GM23338 (cell line): ENCODE results near the gene TRIM58. TPM values are rescaled to one million over a fixed set of nuclear protein-coding genes. Genes with fewer than 3 reads are reported as not detected.

ENCODE experiments used
- ATAC-seq: fragments of 200-7000 bp; cut with Tn5 transposase; 3 replicates; pipeline ENCODE4 v1.9.1; 2020
- DNase-seq: peaks from one replicate; pipeline ENCODE4 v3.0.0-alpha.2; 2015; ENCODE audit warnings: low spot score
- H2AFZ ChIP-seq: fragments of 200-600 bp; sonication (generic); 2 replicates; pipeline ENCODE4 v1.8.0; 2016; ENCODE audit warnings: antibody characterized with exemption, mild to moderate bottlenecking, moderate library complexity
- H3F3A ChIP-seq: fragments of 200-600 bp; sonication (generic); replicated peaks from 2 replicates; pipeline ENCODE4 v1.8.0; 2017; ENCODE audit warnings: antibody characterized with exemption, mixed run types, low read depth
- H3K27ac ChIP-seq: fragments of 200-600 bp; sonication (generic); 2 replicates; pipeline ENCODE4 v1.6.1; 2016; ENCODE audit warnings: low read depth
- H3K27me3 ChIP-seq: fragments of 200-600 bp; sonication (generic); 2 replicates; pipeline ENCODE4 v1.8.0; 2016; ENCODE audit warnings: mild to moderate bottlenecking, mixed run types, moderate library complexity; ENCODE audit not compliant: insufficient read depth
- H3K36me3 ChIP-seq: fragments of 200-600 bp; sonication (generic); 2 replicates; pipeline ENCODE4 v1.8.0; 2016; ENCODE audit warnings: mild to moderate bottlenecking; ENCODE audit not compliant: insufficient read depth
- H3K4me1 ChIP-seq: fragments of 200-600 bp; sonication (generic); 2 replicates; pipeline ENCODE4 v1.8.0; 2016; ENCODE audit warnings: mild to moderate bottlenecking, moderate library complexity; ENCODE audit not compliant: insufficient read depth
- H3K4me2 ChIP-seq: fragments of 200-600 bp; sonication (generic); 2 replicates; pipeline ENCODE4 v1.7.1; 2017; ENCODE audit warnings: mixed run types
- H3K4me3 ChIP-seq: fragments of 200-600 bp; sonication (generic); 2 replicates; pipeline ENCODE4 v1.6.1; 2016; ENCODE audit warnings: mixed run types
- H3K79me2 ChIP-seq: fragments of 200-600 bp; sonication (generic); replicated peaks from 2 replicates; pipeline ENCODE4 v1.8.0; 2017; ENCODE audit warnings: mild to moderate bottlenecking; ENCODE audit not compliant: insufficient read depth
- H3K9me2 ChIP-seq: fragments of 200-600 bp; sonication (generic); 2 replicates; pipeline ENCODE4 v1.8.0; 2017; ENCODE audit not compliant: insufficient read depth
- H4K20me1 ChIP-seq: fragments of 200-600 bp; sonication (generic); replicated peaks from 2 replicates; pipeline ENCODE4 v1.8.0; 2017; ENCODE audit warnings: mild to moderate bottlenecking; ENCODE audit not compliant: insufficient read depth
- H3K27ac Mint-ChIP-seq: 2 replicates; pipeline ENCODE4 v1.8.0; 2020; ENCODE audit warnings: inconsistent platforms, mild to moderate bottlenecking, moderate library complexity, mixed read lengths
- H3K27me3 Mint-ChIP-seq: 3 replicates; pipeline ENCODE4 v1.8.0; 2022; ENCODE audit warnings: low read depth, mild to moderate bottlenecking, moderate library complexity, mixed read lengths, inconsistent platforms; ENCODE audit not compliant: insufficient read depth, poor library complexity
- H3K36me3 Mint-ChIP-seq: 3 replicates; pipeline ENCODE4 v1.8.0; 2021; ENCODE audit warnings: low read depth, mild to moderate bottlenecking, inconsistent platforms, moderate library complexity, mixed read lengths
- H3K4me1 Mint-ChIP-seq: 3 replicates; pipeline ENCODE4 v1.8.0; 2020; ENCODE audit warnings: mild to moderate bottlenecking, inconsistent platforms, mixed read lengths
- H3K4me3 Mint-ChIP-seq: 3 replicates; pipeline ENCODE4 v1.8.0; 2021; ENCODE audit warnings: moderate library complexity, mild to moderate bottlenecking, inconsistent platforms, mixed read lengths
- H3K9me3 Mint-ChIP-seq: 3 replicates; pipeline ENCODE4 v1.8.0; 2020; ENCODE audit warnings: moderate library complexity, mild to moderate bottlenecking, inconsistent platforms, mixed read lengths
- CREB1 ChIP-seq: fragments of 250-450 bp; sonication (Bioruptor Pico); IDR thresholded peaks from 2 replicates; pipeline ENCODE4 v1.5.0; 2020; ENCODE audit warnings: low read depth, mild to moderate bottlenecking, moderate library complexity
- CTCF ChIP-seq, 2 experiments: fragments of 200-600 bp in 1 of 2; sonication (generic) in 1 of 2; conservative IDR thresholded peaks; 2 replicates each; pipeline versions ENCODE4 v1.5.1 to v1.6.1; 2016 to 2017; ENCODE audit warnings: antibody characterized with exemption in 2 of 2, low read depth in 2 of 2, mild to moderate bottlenecking in 2 of 2, moderate library complexity in 1 of 2
- ETS1 ChIP-seq: IDR thresholded peaks from 2 replicates; pipeline ENCODE4 v1.6.1; 2016; ENCODE audit warnings: antibody characterized with exemption
- NANOG ChIP-seq: IDR thresholded peaks from 2 replicates; pipeline ENCODE4 v1.6.1; 2016; ENCODE audit warnings: antibody characterized with exemption, borderline replicate concordance
- POLR2AphosphoS5 ChIP-seq: IDR thresholded peaks from 2 replicates; pipeline ENCODE4 v1.6.1; 2016; ENCODE audit warnings: antibody characterized with exemption, low read depth
- REST ChIP-seq: IDR thresholded peaks from one replicate; pipeline ENCODE4 v1.6.1; 2018; ENCODE audit warnings: antibody characterized with exemption; ENCODE audit not compliant: unreplicated experiment
- STAT1 ChIP-seq: IDR thresholded peaks from one replicate; pipeline ENCODE4 v1.6.1; 2016; ENCODE audit warnings: antibody characterized with exemption; ENCODE audit not compliant: unreplicated experiment
- ZNF462 ChIP-seq: fragments of 250-450 bp; sonication (Bioruptor Pico); IDR thresholded peaks from 2 replicates; pipeline ENCODE4 v1.5.0; 2020; ENCODE audit warnings: mild to moderate bottlenecking, moderate library complexity
- polyA plus RNA-seq: library from polyadenylated mRNA; unstranded; fragments of >200 nt; fragmentation: Nextera tagmentation; extraction: Ambion mirVana; gene quantifications from 2 replicates; pipeline ENCODE4 v1.2.1, GENCODE V29; 2016
- total RNA-seq: library from RNA; depleted of rRNA; stranded (reverse); fragments of >200 nt; shearing (Covaris generic); gene quantifications from 2 replicates; pipeline ENCODE4 v1.2.3, GENCODE V29; 2014

The TRIM58 gene
- total and polyA plus RNA-seq, 2 experiments from 2014 or later = 2.4 to 3.4 TPM

GRCh38 chr1:247829656-247830055, 27.3 kb upstream of the TRIM58 start (continued):
- TF ChIP-seq ZNF462 (CRISPR knock-in tag) (no peak), REST (no peak), STAT1 (no peak)

- peaks cover 56% of the 10 kb centered on the region for H3K9me3 Mint-ChIP-seq
- Histone ChIP-seq H4K20me1 (no peaks in the 10 kb centered on the region), H3K4me2 (no peak overlapping the region), H3K4me1 (no peaks in the 10 kb centered on the region), H3K4me3 (no peak overlapping the region), H2AFZ (no peak overlapping the region), H3F3A (no peaks in the 10 kb centered on the region), H3K9me2 (no peaks in the 10 kb centered on the region), H3K79me2 (no peaks in the 10 kb centered on the region), H3K36me3 (no peaks in the 10 kb centered on the region), H3K27me3 (no peaks in the 10 kb centered on the region), H3K27ac (no peak overlapping the region)
- H3K4me1 Mint-ChIP-seq = no peaks in the 10 kb centered on the region
- peaks cover 2% of the 10 kb centered on the region for H3K27me3 Mint-ChIP-seq
- no peak overlapping the region for H3K4me3 Mint-ChIP-seq
- DNase-seq (peak; percentile 51), ATAC-seq (peak; percentile 61; the same call in 2 of the 3 replicates)
- no peak overlapping the region for H3K27ac Mint-ChIP-seq
- H3K36me3 Mint-ChIP-seq = no peaks in the 10 kb centered on the region; the same call in 2 of the 3 replicates
- TF ChIP-seq CTCF (conservative IDR thresholded peaks at IDR 0.05; ENCODE audit: low read depth in 2 of 2) (peak; percentile 45 to 89), CREB1 (CRISPR knock-in tag) (no peak), POLR2AphosphoS5 (no peak), NANOG (no peak), ETS1 (no peak)
Observed at GRCh38 chr1:247833601-247834000, 23.4 kb upstream of the TRIM58 start.
